Activated B cell treated with CpG ODN at 0.5 μM for 24 hours (primary cell): ENCODE measurements around the gene NINJ2. TPM values are rescaled to one million over a fixed set of nuclear protein-coding genes. Genes with fewer than 3 reads are reported as not detected.

Experiments
- ATAC-seq: fragments of 200-7000 bp; cut with Tn5 transposase; one replicate; pipeline ENCODE4 v1.10.0; 2021; ENCODE audit warnings: low read depth, mild to moderate bottlenecking, moderate library complexity
- CTCF ChIA-PET: fragments of 350-600 bp; sonication (Branson Sonifier 250); formaldehyde crosslinking; loops from one replicate; lab custom pipeline; 2021; ENCODE audit warnings: antibody characterized with exemption; lab: Charles Lee
- POLR2A ChIA-PET: fragments of 350-600 bp; sonication (Branson Sonifier 250); formaldehyde crosslinking; loops from one replicate; lab custom pipeline; 2021; ENCODE audit warnings: antibody characterized with exemption; lab: Charles Lee
- DNase-seq: peaks from one replicate; pipeline ENCODE4 v3.0.0; 2022
- H3K27ac Mint-ChIP-seq: one replicate; pipeline ENCODE4 v1.8.0; 2020; ENCODE audit warnings: mixed read lengths
- H3K27me3 Mint-ChIP-seq: one replicate; pipeline ENCODE4 v1.8.0; 2021; ENCODE audit warnings: mixed read lengths
- H3K36me3 Mint-ChIP-seq: one replicate; pipeline ENCODE4 v1.8.0; 2021; ENCODE audit warnings: low read depth, mixed read lengths
- H3K4me1 Mint-ChIP-seq: one replicate; pipeline ENCODE4 v1.8.0; 2021; ENCODE audit warnings: mixed read lengths
- H3K4me3 Mint-ChIP-seq: one replicate; pipeline ENCODE4 v1.8.0; 2020; ENCODE audit warnings: mild to moderate bottlenecking, mixed read lengths
- H3K9me3 Mint-ChIP-seq: one replicate; pipeline ENCODE4 v1.8.0; 2020; ENCODE audit warnings: mixed read lengths
- CTCF ChIP-seq: fragments of 200-600 bp; IDR thresholded peaks from one replicate; pipeline ENCODE4 v1.8.0; 2022; ENCODE audit warnings: antibody characterized with exemption, mild to moderate bottlenecking
- intact Hi-C: fragments of 100-400 bp; cut with micrococcal nuclease; formaldehyde crosslinking; loops from one replicate; pipeline ENCODE4 v1.15.1; 2024
- total RNA-seq: library from RNA; stranded (reverse); gene quantifications from 2 replicates; pipeline ENCODE4 v1.2.3, GENCODE V29; 2022

The NINJ2 gene
- total RNA-seq, 1 donor from 2014 or later, result 3.6 TPM

- ATAC-seq, result no peak
Observed at GRCh38 chr12:572532-572899, 90.7 kb downstream of the NINJ2 start.

GRCh38 chr12:571795-572531 is 91.3 kb downstream of the NINJ2 start:
- CTCF ChIA-PET, result interaction anchor here (0.6 to 4.3 kb wide), 4 partner anchors 8 to 1011 kb away, joined by 3 to 33 read pairs (median 9); no protein-coding TSS in a partner anchor
- H3K27me3 Mint-ChIP-seq, result no peaks in the 10 kb centered on the region
- POLR2A ChIA-PET, result no interaction called here
- H3K27ac Mint-ChIP-seq, result no peak overlapping the region
- no peak overlapping the region for H3K4me3 Mint-ChIP-seq
- ATAC-seq (no peak), DNase-seq (peak; percentile 11)
- H3K4me1 Mint-ChIP-seq, result peaks cover 14% of the 10 kb centered on the region
- intact Hi-C loops, result no loop called here
- no peaks in the 10 kb centered on the region for H3K9me3 Mint-ChIP-seq
- TF ChIP-seq CTCF, result no peak
- H3K36me3 Mint-ChIP-seq, result no peaks in the 10 kb centered on the region

More at GRCh38 chr12:572532-572899, 90.7 kb downstream of the NINJ2 start:
- ChIA-PET CTCF (interaction anchor here (4.3 kb wide), 1 partner anchor 242 kb away, joined by 33 read pairs; no protein-coding TSS in a partner anchor), POLR2A (interaction anchor here (0.7 kb wide), 1 partner anchor 1010 kb away, joined by 4 read pairs; no protein-coding TSS in a partner anchor)
- peaks cover 14% of the 10 kb centered on the region for H3K4me1 Mint-ChIP-seq
- no peaks in the 10 kb centered on the region for H3K27me3 Mint-ChIP-seq
- intact Hi-C loops, result no loop called here
- no peak overlapping the region for H3K27ac Mint-ChIP-seq
- no peak for DNase-seq
- TF ChIP-seq CTCF, result no peak
- no peaks in the 10 kb centered on the region for H3K36me3 Mint-ChIP-seq
- H3K9me3 Mint-ChIP-seq, result no peaks in the 10 kb centered on the region
- H3K4me3 Mint-ChIP-seq, result no peak overlapping the region

- Mint-ChIP-seq H3K27ac (no peak overlapping the region), H3K4me3 (no peak overlapping the region), H3K9me3 (no peaks in the 10 kb centered on the region), H3K36me3 (no peaks in the 10 kb centered on the region), H3K27me3 (no peaks in the 10 kb centered on the region), H3K4me1 (peaks cover 8% of the 10 kb centered on the region)
- intact Hi-C loops, result no loop called here
- DNase-seq (peak; percentile 12), ATAC-seq (no peak)
- ChIA-PET POLR2A (interaction anchor here (0.7 kb wide), 1 partner anchor 702 kb away, joined by 3 read pairs; no protein-coding TSS in a partner anchor), CTCF (interaction anchor here (0.6 to 4.3 kb wide), 9 partner anchors 8 to 1012 kb away, joined by 3 to 33 read pairs (median 9); partner anchors contain the start of genes RAD52 and WNK1)
- no peak for TF ChIP-seq CTCF
Observed at GRCh38 chr12:570921-571794, 92.1 kb downstream of the NINJ2 start.

- DNase-seq, result no peak
- no peak for ATAC-seq
- Mint-ChIP-seq H3K4me3 (no peak overlapping the region), H3K27me3 (no peaks in the 10 kb centered on the region), H3K9me3 (no peaks in the 10 kb centered on the region), H3K36me3 (no peaks in the 10 kb centered on the region), H3K4me1 (peaks cover 6% of the 10 kb centered on the region), H3K27ac (no peak overlapping the region)
- POLR2A ChIA-PET, result interaction anchor here (0.6 to 0.7 kb wide), 2 partner anchors 115 to 702 kb away, joined by 3 to 7 read pairs; no protein-coding TSS in a partner anchor
- no peak for TF ChIP-seq CTCF
- CTCF ChIA-PET, result interaction anchor here (0.6 to 4.3 kb wide), 10 partner anchors 8 to 1012 kb away, joined by 3 to 33 read pairs (median 10); partner anchors contain the start of genes RAD52 and WNK1
- intact Hi-C loops, result no loop called here
Observed at GRCh38 chr12:570435-570920, 92.8 kb downstream of the NINJ2 start.
